Brain microvascular endothelial cell (primary cell): ENCODE results near the gene BMP7.

ENCODE experiments used
- DNase-seq: peaks from one replicate; pipeline ENCODE4 v3.0.0-alpha.2; 2020
- H3K27ac ChIP-seq: fragments of 250-450 bp; sonication (Bioruptor Pico); 2 replicates; pipeline ENCODE4 v1.5.1; 2020; ENCODE audit warnings: mild to moderate bottlenecking, moderate library complexity
- H3K27me3 ChIP-seq: fragments of 250-450 bp; sonication (Bioruptor Pico); replicated peaks from 2 replicates; pipeline ENCODE4 v1.5.1; 2020; ENCODE audit warnings: mild to moderate bottlenecking
- H3K36me3 ChIP-seq: fragments of 250-450 bp; sonication (Bioruptor Pico); replicated peaks from 2 replicates; pipeline ENCODE4 v1.5.1; 2020; ENCODE audit warnings: mild to moderate bottlenecking
- H3K4me3 ChIP-seq: 2 replicates; pipeline ENCODE4 v1.5.1; 2011; ENCODE audit warnings: low read depth, mild to moderate bottlenecking, control low read depth, low read length, moderate library complexity
- in situ Hi-C: cut with HindIII; loops from 2 replicates; pipeline ENCODE4 v1.10.0; 2017; ENCODE audit warnings: low sequenced_read_pairs, low pct_ligation_motif_present
- TF ChIP-seq, protein P1 (sequence below): IDR thresholded peaks from 2 replicates; pipeline ENCODE4 v1.5.1; 2011; ENCODE audit warnings: low read depth, mild to moderate bottlenecking, moderate library complexity, low read length, control low read depth, inconsistent platforms; ENCODE audit errors: missing control alignments

BMP7 gene

DNA sequence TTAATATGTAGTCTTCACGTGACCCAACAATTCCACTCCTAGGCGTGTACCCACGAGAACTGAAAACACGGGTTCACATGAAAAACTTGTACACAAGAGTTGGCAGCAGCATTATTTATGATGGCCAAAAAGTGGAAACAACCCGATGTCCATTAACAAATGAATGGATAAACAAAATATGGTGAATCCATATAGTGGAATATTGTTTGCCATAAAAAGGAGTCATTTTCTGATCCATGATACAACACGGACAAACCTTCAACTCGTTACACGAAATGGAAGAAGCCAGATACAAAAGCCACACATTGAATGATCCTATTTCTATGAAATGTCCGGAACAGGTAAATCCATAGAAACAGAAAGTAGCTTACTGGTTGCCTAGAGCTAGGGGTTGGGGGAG is 78.4 kb downstream of the BMP7 start:
- in situ Hi-C loops, result no loop called here
- no peak overlapping the region for H3K4me3 ChIP-seq
- no peaks in the 10 kb centered on the region for H3K36me3 ChIP-seq
- no peak for DNase-seq
- TF ChIP-seq, protein P1, sequence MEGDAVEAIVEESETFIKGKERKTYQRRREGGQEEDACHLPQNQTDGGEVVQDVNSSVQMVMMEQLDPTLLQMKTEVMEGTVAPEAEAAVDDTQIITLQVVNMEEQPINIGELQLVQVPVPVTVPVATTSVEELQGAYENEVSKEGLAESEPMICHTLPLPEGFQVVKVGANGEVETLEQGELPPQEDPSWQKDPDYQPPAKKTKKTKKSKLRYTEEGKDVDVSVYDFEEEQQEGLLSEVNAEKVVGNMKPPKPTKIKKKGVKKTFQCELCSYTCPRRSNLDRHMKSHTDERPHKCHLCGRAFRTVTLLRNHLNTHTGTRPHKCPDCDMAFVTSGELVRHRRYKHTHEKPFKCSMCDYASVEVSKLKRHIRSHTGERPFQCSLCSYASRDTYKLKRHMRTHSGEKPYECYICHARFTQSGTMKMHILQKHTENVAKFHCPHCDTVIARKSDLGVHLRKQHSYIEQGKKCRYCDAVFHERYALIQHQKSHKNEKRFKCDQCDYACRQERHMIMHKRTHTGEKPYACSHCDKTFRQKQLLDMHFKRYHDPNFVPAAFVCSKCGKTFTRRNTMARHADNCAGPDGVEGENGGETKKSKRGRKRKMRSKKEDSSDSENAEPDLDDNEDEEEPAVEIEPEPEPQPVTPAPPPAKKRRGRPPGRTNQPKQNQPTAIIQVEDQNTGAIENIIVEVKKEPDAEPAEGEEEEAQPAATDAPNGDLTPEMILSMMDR, result no peak
- H3K27me3 ChIP-seq, result no peaks in the 10 kb centered on the region
- no peak overlapping the region for H3K27ac ChIP-seq

DNA sequence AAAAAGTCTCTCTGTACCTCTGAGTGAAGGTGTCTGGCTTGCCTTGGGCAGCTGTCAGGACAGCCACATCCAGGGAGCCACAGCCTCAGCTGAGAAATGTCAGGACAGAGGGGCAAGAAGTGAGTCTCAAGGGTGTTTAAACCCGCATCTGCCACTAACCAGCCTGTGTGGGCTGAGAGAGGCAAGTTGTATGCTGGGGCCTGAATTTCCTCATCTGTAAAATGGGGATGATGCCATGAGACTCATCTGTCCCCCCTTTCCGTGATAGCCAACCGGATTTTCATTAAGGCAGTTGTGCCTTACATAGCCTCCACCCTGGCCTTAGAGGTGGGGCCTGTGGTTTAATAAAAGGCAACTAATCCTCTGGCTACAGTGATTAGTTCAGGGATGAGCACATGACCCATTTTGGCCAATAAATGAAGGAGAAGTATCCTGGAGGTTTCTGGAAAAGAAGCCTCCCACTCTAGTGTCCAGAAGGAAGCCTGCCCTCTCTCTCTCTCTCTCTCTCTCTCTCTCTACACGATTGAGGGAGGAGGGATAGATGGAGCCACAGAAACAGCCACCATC is 79.3 kb downstream of the BMP7 start:
- no peak for DNase-seq
- no peak overlapping the region for H3K4me3 ChIP-seq
- TF ChIP-seq, protein P1, result no peak
- no peaks in the 10 kb centered on the region for H3K36me3 ChIP-seq
- H3K27me3 ChIP-seq, result no peaks in the 10 kb centered on the region
- no peak overlapping the region for H3K27ac ChIP-seq
- in situ Hi-C loops, result no loop called here

DNA sequence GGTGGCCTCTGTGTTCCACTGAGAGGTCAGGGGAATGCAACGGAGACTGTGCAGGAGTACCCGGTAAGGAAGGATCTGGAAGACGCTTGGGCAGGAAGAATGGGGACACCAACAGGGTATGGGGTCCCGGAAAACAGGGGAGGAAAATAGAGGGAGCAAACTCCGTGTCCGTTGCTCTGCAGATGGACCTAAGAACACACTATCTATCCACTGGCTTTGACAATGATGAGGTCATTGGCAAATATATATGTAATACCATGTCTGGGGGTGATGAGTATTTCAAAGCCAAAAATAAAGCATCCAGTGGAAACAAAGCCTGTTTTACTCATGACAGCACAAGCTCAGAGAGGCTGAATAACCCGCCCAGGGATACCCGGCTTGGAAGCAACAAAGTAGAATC is 80.2 kb downstream of the BMP7 start:
- Histone ChIP-seq H3K4me3 (no peak overlapping the region), H3K36me3 (no peaks in the 10 kb centered on the region), H3K27ac (no peak overlapping the region), H3K27me3 (no peaks in the 10 kb centered on the region)
- DNase-seq, result no peak
- in situ Hi-C loops, result no loop called here
- TF ChIP-seq, protein P1, result no peak

DNA sequence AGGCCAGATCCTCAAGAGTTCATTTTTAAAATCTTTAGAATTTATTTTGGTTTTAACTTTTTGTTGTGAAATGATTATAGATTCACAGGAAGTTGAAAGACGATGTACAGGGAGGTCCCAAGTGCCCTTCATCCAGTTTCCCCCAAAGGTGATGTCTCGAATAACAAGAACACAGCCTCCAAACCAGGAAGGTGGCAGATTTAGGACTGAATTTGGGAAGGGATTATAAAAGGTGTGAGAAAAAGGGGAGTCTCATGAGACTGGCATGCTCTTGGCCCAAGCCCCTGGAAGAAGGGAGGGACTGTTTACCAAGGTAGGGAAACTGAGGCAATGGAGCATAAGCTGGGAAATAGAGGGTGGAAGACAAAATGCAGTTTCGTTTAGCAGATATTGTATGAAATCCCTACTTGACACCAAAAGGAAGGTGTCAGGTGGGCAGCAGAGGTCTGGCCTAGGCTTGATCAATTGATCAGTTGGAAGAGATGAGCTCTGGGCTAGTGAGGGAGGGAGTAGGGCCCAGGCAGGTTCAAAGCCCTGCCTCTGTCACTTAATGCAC is 81.2 kb downstream of the BMP7 start:
- DNase-seq, result no peak
- Histone ChIP-seq H3K4me3 (no peak overlapping the region), H3K36me3 (no peaks in the 10 kb centered on the region), H3K27ac (no peak overlapping the region), H3K27me3 (no peaks in the 10 kb centered on the region)
- TF ChIP-seq, protein P1, result no peak
- in situ Hi-C loops, result no loop called here

DNA sequence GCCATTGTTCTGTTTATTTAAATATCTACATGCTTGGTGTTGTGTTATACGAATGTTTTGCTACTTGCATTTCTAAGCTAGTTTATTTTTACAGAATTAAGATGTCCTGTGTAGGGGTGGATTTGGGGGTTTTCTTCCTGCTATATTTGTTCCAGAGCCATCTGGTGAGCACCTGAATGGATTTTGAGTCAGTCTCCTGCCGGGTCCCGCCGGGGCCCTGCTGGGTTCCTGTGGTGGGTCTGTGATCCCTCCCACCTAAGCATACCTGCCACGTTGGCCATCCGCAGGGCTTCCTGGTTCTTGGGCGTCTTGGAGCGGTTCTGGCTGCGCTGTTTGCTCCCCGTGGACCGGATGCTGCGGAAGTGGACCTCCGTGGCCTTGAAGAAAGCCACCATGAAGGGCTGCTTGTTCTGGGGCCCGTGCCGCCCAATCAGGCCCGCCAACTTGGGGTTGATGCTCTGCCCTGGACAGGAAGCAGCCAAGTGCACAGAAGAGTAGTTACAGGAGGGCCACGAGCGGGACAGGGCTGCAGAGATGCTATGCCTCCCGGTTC is 82.9 kb downstream of the BMP7 start:
- no peak for DNase-seq
- TF ChIP-seq, protein P1, result no peak
- in situ Hi-C loops, result no loop called here
- Histone ChIP-seq H3K27ac (no peak overlapping the region), H3K4me3 (no peak overlapping the region), H3K36me3 (no peaks in the 10 kb centered on the region), H3K27me3 (no peaks in the 10 kb centered on the region)

DNA sequence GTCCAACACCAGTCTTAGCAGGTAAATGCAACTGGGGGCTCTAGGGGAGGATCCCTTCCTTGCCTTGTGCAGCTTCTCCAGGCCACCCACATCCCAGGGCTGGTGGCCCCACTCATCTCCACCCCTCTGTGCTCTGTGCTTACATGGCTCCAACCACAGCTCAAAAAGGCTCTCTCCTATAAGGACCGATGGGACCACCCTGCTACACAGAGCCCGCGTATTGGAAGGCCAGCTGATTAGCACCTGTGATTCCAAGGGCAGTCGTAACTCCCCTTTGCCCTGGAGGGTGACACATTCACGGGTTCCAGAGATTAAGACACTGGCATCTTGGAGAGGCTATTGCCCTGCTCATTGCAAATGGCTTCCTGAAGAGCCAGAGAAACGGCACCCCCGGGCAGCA is 84.8 kb downstream of the BMP7 start:
- Histone ChIP-seq H3K27me3 (no peaks in the 10 kb centered on the region), H3K27ac (no peak overlapping the region), H3K4me3 (no peak overlapping the region), H3K36me3 (no peaks in the 10 kb centered on the region)
- DNase-seq, result no peak
- TF ChIP-seq, protein P1, result no peak
- in situ Hi-C loops, result no loop called here
